OCI-LY3 (cell line): ENCODE results near the gene NYAP1.

Source experiments
- CTCF ChIP-seq: fragments of 200-600, 300-600 bp; sonication (generic); IDR thresholded peaks from 2 replicates; pipeline ENCODE4 v1.5.1; 2014; ENCODE audit warnings: antibody characterized with exemption, low read length, low read depth
- EZH2phosphoT487 ChIP-seq: fragments of 200-600 bp; shearing (Covaris generic); IDR thresholded peaks from 2 replicates; pipeline ENCODE4 v1.6.1; 2018; ENCODE audit warnings: antibody characterized with exemption, mixed run types, low read depth

GRCh38 chr7:100490483-100491191, 6.9 kb downstream of the NYAP1 start:
- TF ChIP-seq CTCF = no peak
- TF ChIP-seq EZH2phosphoT487 = no peak
